Mesenteric fat pad (tissue), 1 donor: ENCODE data around the gene ANKMY2. TPM values are rescaled to one million over a fixed set of nuclear protein-coding genes. Genes with fewer than 3 reads are reported as not detected.
"Not testable (repeated sequence)": the region's sequence is repeated elsewhere in the genome, so short reads cannot be mapped to it uniquely, and the experiment has no call there.

Experiments
- DNase-seq: peaks from one replicate; pipeline ENCODE4 v3.0.0-alpha.2; 2020; ENCODE audit warnings: low spot score
- total RNA-seq: library from RNA; stranded (reverse); fragmentation: NEBNext Ultra II Directional; extraction: Animal tissue kit (Norgen Biotek cat#: 25700); gene quantifications from one replicate; pipeline ENCODE4 v1.2.1, GENCODE V29; 2021
- donor health status: DM: yes; HTN: yes; CAD: no.

The ANKMY2 gene
- total RNA-seq, 1 donor from 2014 or later: 14.9 TPM

DNA sequence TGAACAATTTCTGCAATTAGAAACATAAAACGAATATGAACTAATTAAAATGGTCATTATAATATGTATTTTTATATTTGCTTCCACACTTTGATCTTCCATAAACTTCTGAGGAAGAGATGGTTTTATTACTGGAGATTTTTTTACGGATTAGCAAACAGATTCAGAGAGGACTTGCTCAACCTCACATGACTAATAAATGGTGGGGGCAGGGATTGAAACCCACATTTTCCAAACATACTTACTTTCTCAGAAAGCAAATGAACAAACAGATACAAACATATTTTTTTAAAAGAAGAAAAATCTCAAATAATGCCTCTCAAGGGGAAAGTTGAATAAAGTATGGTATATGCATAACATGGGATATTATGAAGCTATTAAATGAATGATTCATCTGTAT is 18.3 kb downstream of the ANKMY2 start:
- DNase-seq: no peak

DNA sequence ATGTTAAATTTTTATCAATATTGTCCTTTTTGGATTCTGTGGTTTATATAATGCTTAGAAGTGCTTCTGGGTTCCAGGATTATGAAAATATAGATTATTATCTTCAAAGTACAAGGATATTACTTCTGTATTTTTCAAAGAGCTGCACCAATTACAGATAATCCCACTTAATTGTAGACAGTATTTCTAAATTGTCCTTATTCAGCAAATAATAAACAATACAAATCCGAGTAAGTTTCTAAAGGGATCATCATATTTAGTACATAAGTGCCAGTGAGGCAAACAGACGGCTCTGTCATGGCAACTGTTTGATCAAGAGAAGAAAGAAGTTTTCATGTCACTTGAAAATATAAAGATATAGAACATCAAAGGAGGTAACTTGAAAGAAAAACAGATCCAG is 19.2 kb downstream of the ANKMY2 start:
- no peak for DNase-seq

DNA sequence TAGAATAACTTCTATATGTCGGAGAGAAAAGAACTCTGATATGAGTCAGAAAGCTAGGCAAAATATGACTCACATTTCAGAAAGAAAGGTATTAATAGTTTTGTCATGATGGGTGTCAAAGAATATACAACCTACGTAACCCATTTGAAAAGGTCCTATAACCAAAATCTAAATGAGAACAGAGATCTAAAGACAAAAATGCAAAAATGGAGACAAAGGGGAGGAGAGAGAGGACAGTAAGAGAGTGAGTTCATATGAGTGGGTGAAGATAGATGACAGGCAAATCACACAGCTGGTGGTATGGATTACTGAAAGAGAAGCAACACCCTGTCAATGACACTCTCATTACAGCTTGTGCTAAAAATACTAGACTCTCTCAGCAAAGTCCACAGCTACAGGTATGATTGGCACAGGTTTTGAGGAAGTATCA is 25.6 kb downstream of the ANKMY2 start:
- DNase-seq: no peak

DNA sequence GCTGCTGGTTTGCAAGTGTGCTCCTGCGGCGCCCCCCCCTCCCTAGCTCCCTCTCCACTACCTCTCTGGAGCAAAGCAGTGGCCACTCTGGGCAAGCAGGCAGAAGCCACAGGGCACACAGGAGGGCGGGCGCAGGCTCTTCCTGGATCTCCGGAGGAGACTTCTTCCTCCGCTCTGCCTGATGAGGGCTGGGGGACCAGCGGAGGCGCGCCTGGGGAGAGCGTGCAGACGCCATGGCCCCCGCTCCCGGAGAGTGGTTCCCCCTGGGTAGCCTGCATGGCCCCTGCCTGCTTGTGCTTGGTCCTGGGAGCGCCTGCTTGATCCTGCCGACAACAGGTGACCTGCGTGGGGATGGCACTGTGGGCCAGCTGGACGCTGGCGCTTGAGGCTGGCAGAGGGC is 29.0 kb downstream of the ANKMY2 start:
- no peak for DNase-seq

DNA sequence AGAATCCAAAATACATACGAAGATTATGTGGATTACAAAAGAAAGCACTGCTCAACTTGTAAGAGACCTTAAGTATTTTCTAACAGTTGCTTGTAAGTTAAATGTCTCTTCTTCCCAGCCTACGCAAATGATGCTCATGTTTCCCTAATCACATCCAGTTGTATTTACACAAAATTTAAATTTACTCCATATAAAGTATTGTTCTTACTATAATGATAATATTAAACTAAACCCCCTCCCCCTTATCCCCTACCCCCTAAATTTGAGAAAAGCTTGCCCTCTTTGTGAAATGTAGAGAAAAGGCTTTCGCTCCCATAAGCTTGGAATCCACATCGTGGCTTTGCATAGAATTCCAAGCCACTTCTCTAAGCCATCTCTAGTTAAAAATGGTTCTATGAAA is 29.4 kb downstream of the ANKMY2 start:
- DNase-seq: no peak

DNA sequence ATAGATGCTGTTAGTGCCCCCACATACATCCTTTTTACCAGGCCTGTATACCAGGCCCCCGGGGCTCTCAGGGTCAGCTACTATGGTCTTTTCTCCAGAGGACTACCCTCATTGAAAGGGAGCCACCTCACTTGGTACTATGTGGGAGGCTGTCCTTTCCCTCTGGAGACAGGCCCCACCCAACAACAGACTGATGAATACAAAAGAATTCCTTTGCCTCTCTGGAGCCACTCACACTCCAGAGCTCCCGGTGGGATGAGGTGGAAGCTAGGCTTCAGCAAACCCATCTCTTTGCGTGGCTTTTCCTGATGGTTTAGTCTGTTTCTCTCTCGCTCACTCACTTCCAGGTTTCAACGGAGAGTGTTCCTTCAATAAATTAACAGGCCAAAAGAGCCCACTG is 30.3 kb downstream of the ANKMY2 start:
- no peak for DNase-seq

DNA sequence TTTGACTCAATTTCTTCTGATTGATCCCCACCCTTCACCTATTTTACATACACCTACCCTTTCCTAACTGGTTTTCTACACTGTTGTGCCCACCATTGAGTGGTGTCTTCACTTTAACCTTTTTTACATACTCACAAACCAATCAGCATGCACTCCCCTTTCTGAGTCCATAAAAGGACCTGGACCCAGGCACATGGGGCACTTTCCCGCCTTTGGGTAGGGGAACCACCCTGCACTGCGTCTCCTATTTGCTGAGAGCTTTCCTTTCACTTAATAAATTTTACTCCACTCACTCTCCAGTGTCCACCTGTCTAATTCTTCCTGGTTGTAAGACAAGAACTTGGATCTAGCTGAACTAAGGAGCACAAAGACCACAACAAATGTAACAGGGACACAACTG is 33.8 kb downstream of the ANKMY2 start:
- DNase-seq: no peak

DNA sequence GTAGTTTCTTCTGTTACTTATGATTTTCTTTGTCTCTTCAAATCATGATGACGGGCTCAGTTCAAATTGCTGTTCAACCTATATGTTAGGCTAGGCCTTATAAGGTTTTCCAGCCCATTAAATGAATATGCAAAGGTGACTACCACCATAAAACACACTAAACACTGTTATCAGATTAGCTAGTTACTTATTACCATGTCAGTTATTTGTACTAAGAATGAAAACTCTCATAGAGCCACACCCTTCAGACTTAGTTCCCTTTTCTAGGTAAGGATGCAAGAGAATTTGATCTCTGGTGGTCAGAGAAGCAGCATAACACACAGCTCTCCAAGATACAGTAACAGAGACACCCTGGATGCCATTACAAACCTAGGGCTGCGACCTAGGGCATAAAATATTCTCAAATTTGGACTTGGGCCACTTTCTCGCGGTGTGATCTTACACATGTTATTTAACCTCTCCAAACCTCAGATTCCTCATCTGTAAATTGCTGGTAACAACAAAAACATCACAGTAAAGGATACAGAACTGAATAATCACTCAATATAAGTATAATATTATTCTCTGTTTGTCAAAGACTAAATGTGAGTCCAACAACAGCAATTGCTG is 35.6 kb downstream of the ANKMY2 start:
- no peak for DNase-seq

DNA sequence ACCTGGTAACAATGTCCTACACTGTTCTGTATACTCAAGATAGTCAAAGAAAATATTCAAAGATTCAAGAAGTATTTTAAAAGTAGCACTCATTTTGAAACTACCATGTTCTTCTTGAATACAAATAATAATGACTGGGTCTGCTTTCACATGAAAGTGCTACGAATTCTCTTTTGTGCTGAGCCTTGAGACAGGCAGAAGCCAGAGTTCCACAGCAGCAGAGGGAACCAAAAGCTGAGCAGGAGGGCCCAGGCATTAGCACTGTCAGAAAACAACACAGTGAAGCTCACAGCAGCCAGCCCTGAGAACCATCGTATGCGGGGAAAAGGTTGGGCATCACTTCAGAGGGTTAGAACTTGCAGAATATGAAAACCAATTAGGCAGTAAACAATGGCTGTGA is 38.9 kb downstream of the ANKMY2 start:
- DNase-seq: no peak

DNA sequence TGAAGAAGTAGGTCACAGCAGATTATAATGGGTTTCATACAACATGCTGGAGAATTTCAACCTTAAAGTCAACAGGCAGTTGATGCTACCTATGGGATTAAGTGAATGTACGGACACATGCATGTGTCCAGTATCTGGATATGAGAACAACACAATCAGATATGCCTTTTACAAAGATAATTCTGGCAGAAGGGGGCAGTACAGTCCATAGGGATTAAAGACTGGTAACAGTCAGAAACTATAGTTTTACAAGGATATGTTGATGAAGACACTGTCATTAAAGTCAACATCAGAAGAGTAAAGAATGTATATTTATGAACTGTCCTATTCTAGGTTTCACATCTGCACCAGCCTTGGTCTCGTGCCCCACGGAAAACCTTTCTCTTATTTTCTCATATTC is 41.5 kb downstream of the ANKMY2 start:
- no peak for DNase-seq

DNA sequence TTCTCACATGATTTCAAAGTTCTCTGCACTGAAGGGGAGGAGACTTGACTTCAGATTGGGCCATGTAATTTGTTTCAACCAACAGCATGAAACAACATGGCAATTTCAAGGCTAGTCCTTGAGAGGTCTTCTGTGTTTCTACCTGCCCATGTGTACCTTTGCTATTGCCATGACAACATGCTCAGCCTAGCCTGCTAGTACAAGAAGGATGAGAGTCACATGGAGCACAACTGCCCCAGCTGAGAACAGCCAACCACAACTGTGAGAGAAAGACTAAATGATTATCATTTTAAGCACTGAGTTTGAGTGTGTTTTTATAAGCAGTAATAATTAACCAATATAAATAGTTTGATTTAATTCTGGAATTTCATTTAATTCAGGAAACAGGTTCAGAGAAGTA is 41.9 kb downstream of the ANKMY2 start:
- DNase-seq: no peak

DNA sequence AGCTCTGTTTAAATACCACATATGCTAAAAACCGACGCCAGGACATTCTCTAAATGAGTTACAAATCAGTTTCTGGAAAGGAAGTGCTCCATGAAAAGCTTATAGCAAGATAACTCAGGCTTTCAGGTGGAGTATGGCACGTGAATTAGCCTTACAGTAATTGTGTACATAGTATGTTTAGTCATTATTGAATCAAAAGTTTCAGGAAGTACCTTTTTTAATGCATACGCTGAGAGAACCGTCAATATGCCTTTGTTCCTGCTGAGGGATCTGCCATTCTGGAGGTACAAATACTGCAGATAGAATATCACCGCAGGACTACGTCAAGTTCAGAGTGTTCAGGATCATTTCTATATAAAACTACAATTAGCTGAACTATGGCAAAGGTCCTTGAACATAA is 45.7 kb downstream of the ANKMY2 start:
- DNase-seq: no peak

DNA sequence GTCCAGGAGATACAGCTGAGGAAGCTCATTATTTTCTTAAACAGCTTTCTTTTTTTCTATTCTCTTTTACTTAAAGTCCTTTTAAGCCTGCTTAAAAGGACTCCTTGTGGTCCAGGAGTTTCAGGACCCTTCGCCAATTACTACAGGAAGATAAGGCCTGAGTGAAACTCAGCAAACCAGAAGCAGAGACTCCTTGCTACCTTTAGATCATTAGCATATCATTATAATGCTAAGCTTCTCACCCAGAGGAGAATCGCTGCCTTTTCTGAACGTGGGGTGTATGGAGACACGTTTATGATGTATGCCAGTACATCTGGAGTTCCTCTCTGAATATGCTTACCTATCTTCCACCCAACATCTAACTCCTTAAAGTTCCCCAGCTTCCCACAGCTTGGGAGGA is 47.5 kb downstream of the ANKMY2 start:
- no peak for DNase-seq

DNA sequence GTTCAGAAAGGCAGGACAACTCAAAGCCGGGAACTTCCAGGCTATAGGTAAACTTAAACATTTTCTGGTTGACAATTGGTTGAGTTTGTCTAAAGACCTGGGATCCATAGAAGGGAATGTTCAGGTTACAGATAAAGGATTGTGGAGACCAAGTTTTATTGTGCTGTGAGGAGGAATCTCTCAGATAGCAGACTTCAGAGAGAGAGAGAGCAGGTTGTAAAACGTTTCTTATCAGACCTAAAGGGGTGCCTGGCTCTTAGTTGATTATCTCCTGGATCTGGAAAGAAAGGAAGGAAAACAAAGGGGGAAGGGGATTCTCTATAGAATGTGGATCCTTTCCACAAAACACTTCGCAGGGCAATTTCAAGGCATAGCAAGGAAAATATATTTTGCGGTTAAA is 50.0 kb downstream of the ANKMY2 start:
- not testable (repeated sequence) for DNase-seq

DNA sequence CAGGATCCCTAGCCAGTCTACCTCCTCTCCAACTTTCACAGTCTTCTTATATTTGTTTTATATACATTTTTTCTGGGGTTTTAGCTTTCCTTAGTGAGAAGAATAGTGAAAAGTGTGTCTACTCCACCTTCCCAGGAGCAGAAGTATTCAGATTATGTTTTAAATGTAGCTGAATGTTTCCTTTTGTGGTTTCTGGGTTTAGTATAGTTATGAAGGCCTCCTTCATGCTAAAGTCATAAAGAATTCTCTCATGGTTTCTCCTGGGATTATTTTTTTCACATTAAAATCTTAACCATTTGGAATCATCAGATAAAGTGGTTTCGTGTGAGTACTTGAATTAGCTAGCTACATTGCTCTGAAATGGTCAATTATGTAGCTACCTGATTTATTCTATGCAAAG is 50.9 kb downstream of the ANKMY2 start:
- no peak for DNase-seq

DNA sequence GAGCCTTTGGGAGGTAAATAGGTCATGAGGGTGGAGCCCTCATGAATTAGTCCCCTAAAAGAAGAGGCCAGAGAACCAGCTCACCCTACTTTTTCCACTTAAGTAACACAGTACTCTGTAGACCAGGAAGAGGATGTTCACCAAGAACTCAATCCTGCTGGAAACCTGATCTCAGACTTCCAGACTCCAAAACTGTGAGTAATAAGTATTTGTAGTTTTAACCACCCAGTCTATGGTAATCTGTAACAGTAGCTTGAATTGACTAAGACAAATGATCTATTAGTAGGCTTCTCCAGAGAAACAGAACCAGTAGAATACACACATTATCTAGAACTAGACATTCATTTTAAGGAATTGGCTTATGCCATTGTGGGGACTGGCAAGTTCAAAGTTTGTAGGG is 51.5 kb downstream of the ANKMY2 start:
- no peak for DNase-seq

DNA sequence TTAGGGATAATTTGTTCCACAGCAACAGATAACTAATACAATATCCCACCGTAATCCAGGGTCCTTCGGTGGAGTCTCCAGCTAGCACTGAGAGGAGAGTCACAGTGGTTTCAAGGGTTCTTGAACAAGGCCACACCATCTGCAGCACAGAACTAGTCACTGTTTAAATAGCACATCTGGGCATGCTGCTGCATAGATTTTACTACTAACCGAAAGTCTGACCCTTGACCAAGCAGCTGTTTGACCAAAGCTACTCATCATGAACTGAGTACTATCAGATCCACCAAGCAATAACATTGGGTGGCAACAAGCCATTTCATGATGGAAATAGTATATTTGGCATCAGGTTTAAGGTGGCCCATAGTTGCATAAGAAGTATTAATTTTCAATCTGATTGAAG is 53.2 kb downstream of the ANKMY2 start:
- no peak for DNase-seq

DNA sequence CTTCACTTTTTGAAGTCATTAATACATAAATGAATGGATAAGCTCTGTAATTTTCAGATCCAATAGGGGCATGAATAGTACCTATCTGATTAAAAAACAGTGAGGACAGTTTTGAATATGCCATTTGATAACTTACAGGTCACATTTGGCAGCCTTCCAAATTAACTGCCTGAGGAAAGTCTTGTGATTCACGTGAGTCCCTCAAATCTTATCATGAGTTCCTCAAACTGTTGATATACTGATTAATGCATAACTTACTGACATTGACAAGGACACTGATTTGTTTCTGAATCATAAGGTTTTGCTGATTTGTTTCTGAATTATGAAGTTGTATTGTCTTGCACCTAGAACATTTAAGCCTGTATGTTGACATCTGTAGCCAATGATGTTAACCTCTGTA is 55.1 kb downstream of the ANKMY2 start:
- DNase-seq: no peak

DNA sequence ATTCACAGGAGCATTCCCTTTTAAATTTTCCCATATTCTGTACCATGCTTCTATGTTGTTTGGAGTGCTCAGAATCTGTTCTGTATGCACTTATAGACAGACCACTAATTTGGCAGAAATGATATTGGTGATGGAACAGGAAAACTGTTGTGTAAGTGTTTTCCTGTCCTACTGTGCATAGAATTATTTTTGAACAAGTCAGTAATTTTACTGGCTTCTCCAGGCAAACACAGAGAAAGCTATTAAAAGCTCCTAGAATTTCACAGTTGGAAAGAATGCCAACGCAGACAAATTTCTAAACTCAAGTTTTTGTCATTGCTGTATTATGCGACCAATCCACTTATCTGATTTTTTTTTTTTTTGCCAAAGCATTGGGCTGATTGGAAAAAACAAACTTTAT is 55.7 kb downstream of the ANKMY2 start:
- DNase-seq: no peak

DNA sequence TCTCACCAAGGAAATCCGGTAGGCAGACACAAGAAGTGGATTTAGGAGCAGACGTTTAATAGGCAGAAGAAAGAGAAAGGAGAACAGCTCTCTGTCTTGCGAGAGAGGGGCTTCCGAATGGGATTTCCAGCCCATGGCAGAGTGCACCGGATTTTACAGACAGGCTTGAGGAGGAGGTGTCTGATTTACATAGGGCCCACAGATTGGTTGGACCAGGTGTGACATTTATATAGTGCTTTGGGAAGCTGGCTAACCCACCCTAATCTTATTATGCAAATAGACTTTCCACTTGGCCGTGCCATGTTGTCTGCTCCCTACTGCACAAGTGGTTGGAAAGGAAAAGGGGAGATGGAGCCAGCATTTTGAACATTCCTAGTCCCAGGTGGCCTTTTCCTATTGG is 57.8 kb downstream of the ANKMY2 start:
- no peak for DNase-seq

DNA sequence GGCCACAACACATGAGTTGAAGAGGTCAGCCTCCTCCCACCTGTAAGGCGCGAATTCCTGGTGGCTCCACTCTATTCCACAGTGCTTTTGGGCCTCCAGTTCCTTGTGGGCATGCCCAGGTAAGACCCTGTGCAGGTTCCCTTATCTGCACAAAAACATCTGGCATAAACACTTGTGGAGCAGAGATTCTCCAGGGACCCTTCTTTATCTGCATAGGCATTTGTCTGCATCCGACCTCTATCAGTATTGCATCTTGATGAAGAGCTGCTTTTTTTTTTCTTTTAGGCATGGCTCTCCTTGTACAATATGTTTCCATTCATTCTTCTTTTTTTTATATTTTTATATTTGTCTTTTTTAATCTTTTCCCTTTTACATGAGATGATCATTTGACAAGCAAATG is 58.4 kb downstream of the ANKMY2 start:
- no peak for DNase-seq

DNA sequence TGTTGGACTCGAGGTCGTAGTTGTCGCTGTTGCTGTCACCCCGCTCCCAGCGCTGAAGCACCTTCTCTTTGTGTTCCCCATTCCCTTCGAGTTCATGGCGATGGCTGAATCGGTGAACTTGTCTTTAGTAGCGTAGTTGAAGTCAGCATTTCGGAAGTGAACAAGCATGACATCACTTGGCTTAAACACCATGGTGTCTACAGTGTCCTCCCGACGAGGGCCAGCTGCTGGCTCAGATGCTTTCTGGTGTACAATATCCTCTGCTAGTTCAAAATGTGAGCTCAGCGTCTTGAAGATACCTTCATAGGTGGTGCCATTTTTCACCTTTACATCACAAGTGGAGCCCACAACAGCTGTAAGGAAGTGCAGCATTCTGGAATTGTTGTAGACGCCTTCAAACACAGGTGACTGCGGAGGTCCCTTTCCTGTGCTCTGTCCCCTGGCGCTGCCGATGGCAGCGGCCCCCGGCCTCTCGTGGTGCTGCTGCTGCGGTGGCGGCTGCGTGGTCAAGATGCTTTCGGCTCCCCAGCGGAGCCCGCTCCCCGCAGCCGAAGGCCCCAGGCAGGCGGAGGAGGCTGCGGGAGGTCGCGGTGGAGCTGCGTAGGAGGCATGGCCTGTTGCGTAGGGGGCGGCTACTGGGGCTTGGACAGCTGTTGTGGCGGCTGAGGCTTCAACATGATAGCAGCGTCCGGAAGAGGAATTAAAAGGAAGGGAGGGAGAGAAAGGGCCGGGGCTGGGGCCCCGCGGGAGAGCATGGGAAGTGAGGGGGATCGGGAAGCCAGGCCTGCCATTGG is 59.3 kb downstream of the ANKMY2 start:
- no peak for DNase-seq

DNA sequence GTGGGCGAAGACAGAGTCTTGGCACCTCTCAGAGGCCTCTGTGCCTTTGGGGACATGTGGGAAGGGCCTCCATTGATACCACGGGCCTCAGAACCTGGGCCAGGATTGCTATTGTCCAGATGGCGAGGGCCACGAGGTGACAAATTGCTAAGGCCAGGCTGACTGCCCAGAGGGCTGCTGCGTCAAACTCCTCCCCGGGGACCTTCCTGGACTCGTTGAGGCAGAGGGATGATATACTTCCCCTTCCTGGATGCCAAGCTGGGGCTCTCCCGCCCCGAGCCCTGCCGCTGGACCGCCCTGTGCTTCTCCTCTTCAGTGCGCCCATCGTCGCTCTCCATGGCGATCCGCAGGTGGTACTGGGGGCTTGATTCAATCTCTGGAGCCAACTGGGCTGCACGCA is 60.0 kb downstream of the ANKMY2 start:
- no peak for DNase-seq
